Activated B cell treated with CpG ODN at 0.5 μM for 24 hours (primary cell): ENCODE results near the gene RAD18. TPM values are rescaled to one million over a fixed set of nuclear protein-coding genes. Genes with fewer than 3 reads are reported as not detected.

Experiments used
- ATAC-seq: fragments of 200-7000 bp; cut with Tn5 transposase; one replicate; pipeline ENCODE4 v1.10.0; 2021; ENCODE audit warnings: low read depth, mild to moderate bottlenecking, moderate library complexity
- CTCF ChIA-PET: fragments of 350-600 bp; sonication (Branson Sonifier 250); formaldehyde crosslinking; loops from one replicate; lab custom pipeline; 2021; ENCODE audit warnings: antibody characterized with exemption; lab: Charles Lee
- POLR2A ChIA-PET: fragments of 350-600 bp; sonication (Branson Sonifier 250); formaldehyde crosslinking; loops from one replicate; lab custom pipeline; 2021; ENCODE audit warnings: antibody characterized with exemption; lab: Charles Lee
- DNase-seq: peaks from one replicate; pipeline ENCODE4 v3.0.0; 2022
- H3K27ac Mint-ChIP-seq: one replicate; pipeline ENCODE4 v1.8.0; 2020; ENCODE audit warnings: mixed read lengths
- H3K27me3 Mint-ChIP-seq: one replicate; pipeline ENCODE4 v1.8.0; 2021; ENCODE audit warnings: mixed read lengths
- H3K36me3 Mint-ChIP-seq: one replicate; pipeline ENCODE4 v1.8.0; 2021; ENCODE audit warnings: low read depth, mixed read lengths
- H3K4me1 Mint-ChIP-seq: one replicate; pipeline ENCODE4 v1.8.0; 2021; ENCODE audit warnings: mixed read lengths
- H3K4me3 Mint-ChIP-seq: one replicate; pipeline ENCODE4 v1.8.0; 2020; ENCODE audit warnings: mild to moderate bottlenecking, mixed read lengths
- H3K9me3 Mint-ChIP-seq: one replicate; pipeline ENCODE4 v1.8.0; 2020; ENCODE audit warnings: mixed read lengths
- intact Hi-C: fragments of 100-400 bp; cut with micrococcal nuclease; formaldehyde crosslinking; loops from one replicate; pipeline ENCODE4 v1.15.1; 2024
- total RNA-seq: library from RNA; stranded (reverse); gene quantifications from 2 replicates; pipeline ENCODE4 v1.2.3, GENCODE V29; 2022
- TF ChIP-seq, protein P1 (sequence below): fragments of 200-600 bp; IDR thresholded peaks from one replicate; pipeline ENCODE4 v1.8.0; 2022; ENCODE audit warnings: antibody characterized with exemption, mild to moderate bottlenecking

RAD18 gene
- total RNA-seq, 1 donor from 2014 or later: 21.6 TPM

DNA sequence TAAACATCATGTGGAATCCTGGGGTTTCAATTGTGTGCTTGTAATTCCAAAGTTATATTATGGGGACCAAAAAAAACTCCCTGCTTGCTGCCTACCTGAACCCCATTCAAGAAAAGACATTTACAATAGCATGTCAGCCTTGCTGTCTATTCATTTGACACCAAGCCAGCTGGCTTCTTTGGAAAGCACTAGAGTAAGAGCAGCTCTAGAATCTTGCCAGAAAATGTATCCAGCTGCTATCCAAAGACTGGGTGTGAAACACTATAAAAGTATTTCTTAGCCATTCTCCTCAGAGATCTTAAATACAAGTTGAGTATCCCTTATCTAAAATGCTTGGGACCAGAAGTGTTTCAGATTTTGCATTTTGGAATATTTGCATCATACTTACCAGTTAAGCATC, 87.4 kb downstream of the RAD18 start:
- ChIA-PET POLR2A (no interaction called here), CTCF (no interaction called here)
- no peaks in the 10 kb centered on the region for H3K4me1 Mint-ChIP-seq
- no peak overlapping the region for H3K4me3 Mint-ChIP-seq
- no peak overlapping the region for H3K27ac Mint-ChIP-seq
- TF ChIP-seq, protein P1, sequence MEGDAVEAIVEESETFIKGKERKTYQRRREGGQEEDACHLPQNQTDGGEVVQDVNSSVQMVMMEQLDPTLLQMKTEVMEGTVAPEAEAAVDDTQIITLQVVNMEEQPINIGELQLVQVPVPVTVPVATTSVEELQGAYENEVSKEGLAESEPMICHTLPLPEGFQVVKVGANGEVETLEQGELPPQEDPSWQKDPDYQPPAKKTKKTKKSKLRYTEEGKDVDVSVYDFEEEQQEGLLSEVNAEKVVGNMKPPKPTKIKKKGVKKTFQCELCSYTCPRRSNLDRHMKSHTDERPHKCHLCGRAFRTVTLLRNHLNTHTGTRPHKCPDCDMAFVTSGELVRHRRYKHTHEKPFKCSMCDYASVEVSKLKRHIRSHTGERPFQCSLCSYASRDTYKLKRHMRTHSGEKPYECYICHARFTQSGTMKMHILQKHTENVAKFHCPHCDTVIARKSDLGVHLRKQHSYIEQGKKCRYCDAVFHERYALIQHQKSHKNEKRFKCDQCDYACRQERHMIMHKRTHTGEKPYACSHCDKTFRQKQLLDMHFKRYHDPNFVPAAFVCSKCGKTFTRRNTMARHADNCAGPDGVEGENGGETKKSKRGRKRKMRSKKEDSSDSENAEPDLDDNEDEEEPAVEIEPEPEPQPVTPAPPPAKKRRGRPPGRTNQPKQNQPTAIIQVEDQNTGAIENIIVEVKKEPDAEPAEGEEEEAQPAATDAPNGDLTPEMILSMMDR: no peak
- H3K9me3 Mint-ChIP-seq: no peaks in the 10 kb centered on the region
- DNase-seq (no peak), ATAC-seq (no peak)
- peaks cover 36% of the 10 kb centered on the region for H3K36me3 Mint-ChIP-seq
- intact Hi-C loops: no loop called here
- H3K27me3 Mint-ChIP-seq: no peaks in the 10 kb centered on the region

DNA sequence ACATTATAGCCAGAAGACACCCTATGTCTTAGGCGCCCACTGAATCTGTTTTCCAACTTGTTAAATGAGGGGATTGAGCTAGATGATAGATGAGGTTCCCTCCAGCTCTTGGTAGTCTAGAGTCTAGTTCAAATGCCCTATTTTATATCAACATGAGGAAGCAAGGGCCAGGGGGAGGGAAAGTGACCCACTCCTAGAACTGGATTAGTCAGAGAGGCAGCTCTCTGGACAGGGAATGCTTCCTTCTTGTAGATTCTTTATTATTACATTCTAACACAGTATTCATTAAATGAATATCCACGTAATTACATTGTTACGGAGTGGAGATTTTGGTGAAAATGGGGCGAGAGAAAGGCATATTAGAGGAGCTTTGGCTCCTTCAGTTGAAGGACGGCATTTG, 89.5 kb downstream of the RAD18 start:
- ATAC-seq: no peak
- POLR2A ChIA-PET: no interaction called here
- TF ChIP-seq, protein P1: no peak
- CTCF ChIA-PET: no interaction called here
- Mint-ChIP-seq H3K27me3 (no peaks in the 10 kb centered on the region), H3K27ac (no peak overlapping the region), H3K4me1 (no peaks in the 10 kb centered on the region), H3K36me3 (peaks cover 16% of the 10 kb centered on the region), H3K9me3 (no peaks in the 10 kb centered on the region), H3K4me3 (no peak overlapping the region)
- no peak for DNase-seq
- intact Hi-C loops: no loop called here

DNA sequence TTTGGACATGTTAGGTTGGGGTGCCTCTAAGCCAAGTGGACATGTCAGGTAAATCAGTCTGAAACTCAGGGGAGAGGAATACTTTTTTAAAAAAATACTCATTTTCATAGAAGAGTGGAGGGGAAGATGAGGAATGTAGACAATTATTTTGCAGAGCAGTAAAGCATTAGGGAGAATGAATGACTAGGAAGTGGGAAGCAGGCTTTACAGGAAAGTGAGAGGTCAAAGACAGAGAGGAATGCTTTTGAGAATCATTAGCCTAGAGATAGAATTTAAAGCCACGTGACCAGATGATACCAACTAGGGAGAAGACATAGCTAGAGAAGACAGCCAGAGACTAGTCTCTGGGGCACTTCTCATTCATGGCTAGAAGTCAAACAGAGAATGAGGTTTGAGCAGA, 91.0 kb downstream of the RAD18 start:
- POLR2A ChIA-PET: no interaction called here
- Mint-ChIP-seq H3K27me3 (no peaks in the 10 kb centered on the region), H3K36me3 (peaks cover 4% of the 10 kb centered on the region), H3K4me3 (no peak overlapping the region), H3K4me1 (no peaks in the 10 kb centered on the region), H3K27ac (no peak overlapping the region), H3K9me3 (no peaks in the 10 kb centered on the region)
- intact Hi-C loops: no loop called here
- TF ChIP-seq, protein P1: no peak
- CTCF ChIA-PET: no interaction called here
- ATAC-seq (no peak), DNase-seq (no peak)

DNA sequence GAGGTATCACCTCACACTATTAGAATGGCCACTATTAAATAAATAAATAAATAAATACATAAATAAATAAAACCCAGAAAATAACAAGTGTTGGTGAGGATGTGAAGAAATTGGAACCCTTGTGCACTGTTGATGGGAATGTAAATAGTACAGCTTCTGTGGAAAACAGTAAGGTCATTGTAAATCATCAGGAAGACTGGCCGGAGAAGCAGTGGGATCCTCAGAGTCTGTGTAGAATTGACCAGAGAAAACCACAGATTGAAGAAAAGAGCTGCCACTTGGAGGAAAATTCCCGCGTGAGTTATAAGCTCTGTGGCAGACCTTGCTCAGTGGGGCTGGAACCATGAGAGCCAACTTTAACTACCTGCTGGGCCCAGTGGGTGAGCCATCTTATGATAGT, 92.0 kb downstream of the RAD18 start:
- no peaks in the 10 kb centered on the region for H3K4me1 Mint-ChIP-seq
- ATAC-seq: no peak
- CTCF ChIA-PET: no interaction called here

DNA sequence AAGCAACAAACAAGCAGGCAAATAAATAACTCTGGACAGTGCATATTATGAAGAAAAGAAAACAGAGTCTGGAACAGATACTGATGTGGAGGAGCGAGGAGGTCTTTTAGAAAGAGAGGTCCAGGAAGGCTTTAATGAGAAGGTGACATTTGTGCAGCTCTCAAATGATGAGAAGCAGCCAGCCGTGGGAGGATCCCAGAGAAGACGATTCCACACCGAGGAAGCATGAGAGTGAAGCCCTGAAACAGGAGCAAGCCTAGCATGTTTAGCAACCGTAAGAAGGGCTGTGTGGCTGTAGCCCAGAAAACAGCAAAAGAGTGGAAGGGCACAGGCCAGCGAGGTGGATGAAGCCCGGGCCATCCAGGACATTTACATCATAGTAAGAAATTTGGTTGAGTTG, 93.1 kb downstream of the RAD18 start:
- intact Hi-C loops: no loop called here
- no peak for DNase-seq
- POLR2A ChIA-PET: no interaction called here

More for the DNA sequence above, 92.0 kb downstream of the RAD18 start:
- TF ChIP-seq, protein P1: no peak
- Mint-ChIP-seq H3K27me3 (no peaks in the 10 kb centered on the region), H3K4me3 (no peak overlapping the region), H3K9me3 (no peaks in the 10 kb centered on the region), H3K27ac (no peak overlapping the region), H3K36me3 (peaks cover under 1% of the 10 kb centered on the region)
- DNase-seq: no peak
- POLR2A ChIA-PET: no interaction called here
- intact Hi-C loops: no loop called here

More for the DNA sequence above, 93.1 kb downstream of the RAD18 start:
- Mint-ChIP-seq H3K4me1 (no peaks in the 10 kb centered on the region), H3K36me3 (no peaks in the 10 kb centered on the region), H3K27ac (no peak overlapping the region), H3K9me3 (no peaks in the 10 kb centered on the region), H3K4me3 (no peak overlapping the region), H3K27me3 (no peaks in the 10 kb centered on the region)
- CTCF ChIA-PET: no interaction called here
- no peak for ATAC-seq
- TF ChIP-seq, protein P1: no peak
